T-helper 1 cell (primary cell): ENCODE measurements around the gene UGT1A4.
"Not testable (repeated sequence)": the region's sequence is repeated elsewhere in the genome, so short reads cannot be mapped to it uniquely, and the experiment has no call there.

Experiments
- DNase-seq, 5 donors: peaks; one replicate each; pipeline ENCODE4 v3.0.0-alpha.2; 2012 to 2020

Gene UGT1A4

DNA sequence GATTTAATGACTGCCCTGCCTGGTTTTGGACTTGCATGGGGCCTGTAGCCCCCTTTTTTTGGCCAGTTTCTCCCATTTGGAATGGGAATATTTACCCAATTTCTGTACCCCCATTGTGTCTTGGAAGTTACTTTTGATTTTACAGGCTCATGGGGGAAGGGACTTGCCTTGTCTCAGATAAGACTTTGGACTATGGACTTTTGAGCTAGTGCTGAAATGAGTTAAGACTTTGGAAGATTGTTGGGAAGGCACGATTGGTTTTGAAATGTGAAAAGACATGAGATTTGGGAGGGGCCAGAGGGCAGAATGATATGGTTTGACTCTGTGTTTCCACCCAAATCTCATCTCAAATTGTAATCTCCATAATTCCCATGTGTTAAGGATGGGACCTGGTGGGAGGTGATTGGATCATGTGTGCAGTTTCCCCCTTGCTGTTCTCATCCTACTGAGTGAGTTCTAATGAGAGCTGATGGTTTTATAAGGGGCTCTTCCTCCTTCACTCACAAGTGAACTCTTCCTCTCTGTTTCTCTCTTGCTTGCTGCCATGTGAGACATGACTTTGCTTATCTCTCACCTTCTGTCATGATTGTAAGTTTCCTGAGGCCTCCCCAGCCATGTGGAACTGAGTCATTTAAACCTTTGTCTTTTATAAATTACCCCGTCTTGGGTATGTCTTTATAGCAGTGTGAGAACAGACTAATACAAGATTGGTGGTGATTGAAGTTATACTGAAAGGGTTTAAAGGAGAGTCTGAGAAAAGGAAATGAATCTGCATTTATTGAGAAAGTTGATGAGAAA lies 32.9 kb downstream of the UGT1A4 start:
- DNase-seq, result not testable (repeated sequence)

DNA sequence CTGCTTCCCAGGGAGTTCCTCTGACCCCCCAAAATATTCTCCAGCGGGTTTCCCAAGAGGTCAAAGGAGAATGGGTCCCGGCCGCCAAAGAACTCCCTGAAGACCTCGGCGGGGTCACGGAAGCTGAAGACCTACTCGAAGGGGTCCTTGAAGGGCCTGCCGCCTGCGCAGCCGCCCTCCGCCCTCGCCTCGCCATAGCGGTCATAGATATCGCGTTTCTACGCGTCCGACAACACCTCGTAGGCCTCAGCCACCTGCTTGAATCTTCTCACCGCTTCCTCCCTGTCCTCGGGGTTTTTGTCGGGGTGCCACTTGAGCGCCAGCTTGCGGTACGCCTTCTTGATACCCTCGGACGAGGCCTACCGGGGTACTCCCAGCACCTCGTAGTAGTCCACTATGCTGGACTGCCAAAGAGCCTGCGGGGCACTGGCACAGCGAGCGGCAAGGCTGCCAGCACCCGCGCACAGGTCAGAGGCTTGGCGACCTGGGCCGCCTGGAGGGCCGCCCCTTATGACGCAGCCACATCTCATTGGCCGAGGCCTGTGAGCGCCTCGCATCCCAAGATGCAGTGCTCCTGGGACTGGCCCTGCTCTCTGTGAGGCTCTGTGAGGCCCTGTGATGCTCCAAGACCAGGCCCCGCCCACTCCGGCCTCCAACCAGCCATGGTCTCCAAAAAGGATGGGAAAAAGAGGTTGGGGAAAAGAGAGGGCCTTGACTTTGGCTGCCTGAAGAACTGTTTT lies 36.5 kb downstream of the UGT1A4 start:
- DNase-seq, result no peak

DNA sequence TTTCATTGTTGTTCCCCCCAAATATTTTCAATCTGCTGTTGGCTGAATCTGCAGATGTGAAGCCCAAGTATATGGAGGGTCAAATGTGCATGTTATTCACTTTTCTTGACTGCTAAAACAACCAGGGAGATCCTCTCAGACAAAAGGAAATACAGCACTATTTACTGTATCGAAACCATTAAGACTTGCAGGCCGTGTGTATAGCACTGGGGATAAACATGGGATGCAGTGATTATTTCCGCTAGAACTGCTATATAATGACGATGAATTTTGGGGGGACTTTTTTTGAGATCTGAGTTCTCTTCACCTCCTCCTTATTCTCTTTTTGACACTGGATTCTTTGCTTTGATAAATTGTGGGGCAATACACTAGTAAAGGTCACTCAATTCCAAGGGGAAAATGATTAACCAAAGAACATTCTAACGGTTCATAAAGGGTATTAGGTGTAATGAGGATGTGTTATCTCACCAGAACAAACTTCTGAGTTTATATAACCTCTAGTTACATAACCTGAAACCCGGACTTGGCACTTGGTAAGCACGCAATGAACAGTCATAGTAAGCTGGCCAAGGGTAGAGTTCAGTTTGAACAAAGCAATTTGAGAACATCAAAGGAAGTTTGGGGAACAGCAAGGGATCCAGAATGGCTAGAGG lies 38.0 kb downstream of the UGT1A4 start:
- no peak for DNase-seq

DNA sequence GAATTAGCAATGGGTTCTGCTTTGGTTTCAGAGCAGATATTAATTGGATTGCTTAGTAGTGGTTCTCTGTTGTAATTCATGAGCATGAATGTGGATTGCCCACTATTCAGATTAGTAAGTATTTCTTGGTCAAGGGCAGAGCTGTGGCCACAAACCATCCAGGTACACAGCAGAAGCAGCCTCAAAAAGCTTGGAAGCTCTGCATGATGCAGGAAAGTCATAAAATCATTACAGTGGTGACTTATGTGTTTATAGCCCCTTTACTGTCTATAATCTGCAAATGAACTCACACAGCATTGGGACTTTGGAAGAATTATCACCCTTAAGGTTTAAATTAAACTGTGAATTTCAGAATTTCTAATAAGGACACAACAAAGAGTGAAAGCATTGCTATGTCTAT lies 39.6 kb downstream of the UGT1A4 start:
- no peak for DNase-seq

DNA sequence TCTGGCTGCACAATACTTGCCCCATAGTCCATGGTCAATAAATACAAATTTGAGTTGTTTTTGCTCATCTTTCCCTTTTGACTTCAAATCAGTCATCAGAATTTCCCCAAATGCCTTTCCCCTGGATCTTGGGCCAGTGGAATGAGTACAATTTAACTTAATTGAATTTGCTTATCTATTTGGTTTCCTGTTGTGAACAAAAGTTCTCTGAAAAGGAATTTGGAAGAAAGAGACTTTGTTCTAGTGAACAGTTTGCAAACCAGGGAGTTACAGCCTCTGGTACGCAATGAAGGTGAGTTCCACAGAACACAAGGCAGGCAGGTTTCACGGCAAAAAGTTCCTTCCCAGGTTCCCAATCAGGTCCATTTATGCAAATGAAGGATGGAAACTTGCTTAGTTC lies 40.3 kb downstream of the UGT1A4 start:
- DNase-seq, result no peak

DNA sequence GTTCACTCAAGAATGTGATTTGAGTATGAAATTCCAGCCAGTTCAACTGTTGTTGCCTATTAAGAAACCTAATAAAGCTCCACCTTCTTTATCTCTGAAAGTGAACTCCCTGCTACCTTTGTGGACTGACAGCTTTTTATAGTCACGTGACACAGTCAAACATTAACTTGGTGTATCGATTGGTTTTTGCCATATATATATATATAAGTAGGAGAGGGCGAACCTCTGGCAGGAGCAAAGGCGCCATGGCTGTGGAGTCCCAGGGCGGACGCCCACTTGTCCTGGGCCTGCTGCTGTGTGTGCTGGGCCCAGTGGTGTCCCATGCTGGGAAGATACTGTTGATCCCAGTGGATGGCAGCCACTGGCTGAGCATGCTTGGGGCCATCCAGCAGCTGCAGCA lies 41.5 kb downstream of the UGT1A4 start, which contains the start of gene UGT1A1:
Gene UGT1A1, plus strand, starts transcription at position 228 of the 400 bp plus-strand sequence. Its CDS starts 18 bp downstream, at position 246.
- DNase-seq, result no peak

DNA sequence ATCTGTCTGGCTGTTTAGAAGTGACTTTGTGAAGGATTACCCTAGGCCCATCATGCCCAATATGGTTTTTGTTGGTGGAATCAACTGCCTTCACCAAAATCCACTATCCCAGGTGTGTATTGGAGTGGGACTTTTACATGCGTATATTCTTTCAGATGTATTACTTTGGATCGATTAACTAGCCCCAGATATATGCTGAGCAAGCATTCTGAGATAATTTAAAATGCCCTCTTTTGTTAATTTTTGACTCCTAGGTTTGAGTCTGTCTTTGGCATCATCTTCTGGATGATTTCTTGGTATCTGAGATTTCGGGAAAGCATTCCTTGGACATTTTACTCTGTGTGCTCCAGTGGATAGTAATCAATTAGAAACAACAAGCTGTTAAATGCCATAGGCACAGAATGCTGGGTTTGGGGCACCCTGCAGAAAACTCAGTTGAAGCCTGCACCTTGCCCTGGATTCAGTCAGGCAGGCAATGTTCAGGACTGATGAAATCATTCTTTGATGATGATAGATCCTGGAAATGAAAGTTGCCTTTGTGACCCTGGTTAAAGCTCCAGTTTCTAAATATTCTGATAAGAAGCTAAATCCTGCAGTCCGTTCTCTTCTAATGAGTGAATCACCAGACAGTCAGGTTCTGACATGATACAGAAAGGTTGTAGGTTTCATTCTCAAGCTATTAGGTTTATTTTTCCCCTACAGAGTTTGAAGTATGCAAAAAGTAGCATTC lies 42.7 kb downstream of the UGT1A4 start:
- no peak for DNase-seq

DNA sequence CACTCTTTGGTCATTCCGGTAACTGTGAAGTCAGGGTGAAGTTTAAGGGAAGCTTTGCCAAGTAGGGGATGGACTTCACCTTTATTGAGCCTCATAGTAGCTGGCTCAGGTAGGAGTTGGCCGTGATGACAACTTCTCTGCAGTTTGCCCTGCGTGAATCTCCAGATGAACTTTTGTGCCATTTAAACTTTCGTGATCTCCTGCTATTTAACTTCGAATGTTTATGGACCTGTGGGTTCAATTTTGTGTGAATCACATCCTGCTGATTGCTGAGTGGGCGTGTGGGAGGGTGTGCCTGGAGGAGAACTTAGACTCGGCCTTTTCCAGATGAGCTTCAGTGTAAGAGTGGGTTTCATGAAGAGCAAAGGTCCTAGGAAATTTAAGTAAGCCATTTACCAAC lies 45.7 kb downstream of the UGT1A4 start:
- no peak for DNase-seq

DNA sequence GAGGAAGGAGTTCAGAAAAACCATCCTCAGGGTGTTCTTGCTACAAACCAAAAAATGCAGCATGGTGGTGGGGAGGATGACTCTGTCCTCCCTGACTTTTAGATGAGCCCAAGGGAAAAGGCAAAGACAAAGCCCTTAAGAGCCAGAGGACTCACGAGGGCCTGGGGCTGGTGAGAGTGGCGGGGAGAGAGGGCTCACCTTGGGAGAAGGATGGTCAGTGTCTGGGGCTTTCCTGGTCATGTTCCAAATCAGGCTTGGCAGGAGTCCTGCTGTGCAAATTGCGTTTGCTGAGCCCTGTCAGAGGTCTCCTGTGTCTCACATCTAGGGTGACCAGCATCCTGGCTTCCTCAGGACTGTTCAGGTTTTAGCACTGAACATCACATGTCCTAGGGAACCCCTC lies 46.2 kb downstream of the UGT1A4 start:
- no peak for DNase-seq

DNA sequence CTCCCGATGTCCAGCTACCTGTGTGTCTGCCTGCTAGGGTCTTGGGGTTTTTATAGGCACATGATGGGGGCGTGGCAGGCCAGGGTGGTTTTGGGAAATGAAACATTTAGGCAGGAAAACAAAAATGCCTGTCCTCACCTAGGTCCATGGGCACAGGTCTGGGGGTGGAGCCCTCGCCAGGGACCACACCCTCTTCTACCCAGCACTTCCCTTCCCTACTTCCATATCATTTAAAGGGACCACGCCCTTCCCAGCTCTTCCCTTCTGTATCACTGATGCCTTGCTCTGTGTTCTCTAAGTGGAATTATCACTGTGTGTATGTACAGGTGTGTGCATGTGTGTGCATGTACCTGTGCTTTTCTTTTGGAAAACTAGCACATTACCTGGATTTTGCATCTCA lies 47.9 kb downstream of the UGT1A4 start:
- no peak for DNase-seq

DNA sequence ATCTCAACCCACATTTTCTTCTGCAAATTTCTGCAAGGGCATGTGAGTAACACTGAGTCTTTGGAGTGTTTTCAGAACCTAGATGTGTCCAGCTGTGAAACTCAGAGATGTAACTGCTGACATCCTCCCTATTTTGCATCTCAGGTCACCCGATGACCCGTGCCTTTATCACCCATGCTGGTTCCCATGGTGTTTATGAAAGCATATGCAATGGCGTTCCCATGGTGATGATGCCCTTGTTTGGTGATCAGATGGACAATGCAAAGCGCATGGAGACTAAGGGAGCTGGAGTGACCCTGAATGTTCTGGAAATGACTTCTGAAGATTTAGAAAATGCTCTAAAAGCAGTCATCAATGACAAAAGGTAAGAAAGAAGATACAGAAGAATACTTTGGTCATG lies 49.5 kb downstream of the UGT1A4 start:
- no peak for DNase-seq

DNA sequence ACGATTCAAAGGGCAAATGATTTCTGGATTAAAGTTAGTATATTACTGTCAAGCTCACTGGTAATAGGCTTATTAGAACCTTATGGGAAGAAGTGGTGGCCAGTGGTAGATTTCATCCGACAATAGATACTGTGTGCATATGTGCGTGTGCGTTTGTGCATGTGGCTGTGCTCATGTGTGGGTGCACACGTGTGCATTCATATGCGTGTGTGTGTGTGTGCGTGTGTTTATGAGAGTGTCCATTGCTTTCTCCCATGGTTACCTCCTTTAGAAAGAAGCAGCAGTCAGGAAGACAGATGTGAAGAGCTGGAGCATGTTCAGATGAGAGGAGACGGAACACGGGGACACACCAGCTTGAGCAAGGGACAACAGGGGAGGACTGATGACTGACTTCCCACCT lies 50.7 kb downstream of the UGT1A4 start:
- DNase-seq, result no peak

DNA sequence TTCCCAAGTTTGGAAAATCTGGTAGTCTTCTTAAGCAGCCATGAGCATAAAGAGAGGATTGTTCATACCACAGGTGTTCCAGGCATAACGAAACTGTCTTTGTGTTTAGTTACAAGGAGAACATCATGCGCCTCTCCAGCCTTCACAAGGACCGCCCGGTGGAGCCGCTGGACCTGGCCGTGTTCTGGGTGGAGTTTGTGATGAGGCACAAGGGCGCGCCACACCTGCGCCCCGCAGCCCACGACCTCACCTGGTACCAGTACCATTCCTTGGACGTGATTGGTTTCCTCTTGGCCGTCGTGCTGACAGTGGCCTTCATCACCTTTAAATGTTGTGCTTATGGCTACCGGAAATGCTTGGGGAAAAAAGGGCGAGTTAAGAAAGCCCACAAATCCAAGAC lies 53.6 kb downstream of the UGT1A4 start:
- no peak for DNase-seq

DNA sequence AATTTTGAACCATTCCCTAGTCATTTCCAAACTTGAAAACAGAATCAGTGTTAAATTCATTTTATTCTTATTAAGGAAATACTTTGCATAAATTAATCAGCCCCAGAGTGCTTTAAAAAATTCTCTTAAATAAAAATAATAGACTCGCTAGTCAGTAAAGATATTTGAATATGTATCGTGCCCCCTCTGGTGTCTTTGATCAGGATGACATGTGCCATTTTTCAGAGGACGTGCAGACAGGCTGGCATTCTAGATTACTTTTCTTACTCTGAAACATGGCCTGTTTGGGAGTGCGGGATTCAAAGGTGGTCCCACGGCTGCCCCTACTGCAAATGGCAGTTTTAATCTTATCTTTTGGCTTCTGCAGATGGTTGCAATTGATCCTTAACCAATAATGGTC lies 54.0 kb downstream of the UGT1A4 start:
- no peak for DNase-seq

DNA sequence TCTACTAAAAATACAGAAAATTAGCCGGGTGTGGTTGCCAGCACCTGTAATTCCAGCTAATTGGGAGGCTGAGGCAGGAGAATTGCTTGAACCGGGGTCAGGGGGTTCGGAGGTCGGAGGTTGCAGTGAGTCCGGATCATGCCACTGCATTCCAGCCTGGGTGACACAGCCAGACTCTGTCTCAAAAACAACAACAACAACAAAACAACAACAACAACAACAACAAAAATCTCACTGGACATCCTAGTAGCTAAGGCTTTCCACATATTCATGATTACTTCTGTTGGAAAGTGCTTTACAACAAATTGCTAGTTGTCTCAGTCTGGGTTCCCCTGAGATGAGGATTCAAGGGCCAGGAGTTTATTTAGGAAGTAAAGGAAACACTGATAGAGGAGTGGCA lies 55.3 kb downstream of the UGT1A4 start:
- DNase-seq, result no peak

DNA sequence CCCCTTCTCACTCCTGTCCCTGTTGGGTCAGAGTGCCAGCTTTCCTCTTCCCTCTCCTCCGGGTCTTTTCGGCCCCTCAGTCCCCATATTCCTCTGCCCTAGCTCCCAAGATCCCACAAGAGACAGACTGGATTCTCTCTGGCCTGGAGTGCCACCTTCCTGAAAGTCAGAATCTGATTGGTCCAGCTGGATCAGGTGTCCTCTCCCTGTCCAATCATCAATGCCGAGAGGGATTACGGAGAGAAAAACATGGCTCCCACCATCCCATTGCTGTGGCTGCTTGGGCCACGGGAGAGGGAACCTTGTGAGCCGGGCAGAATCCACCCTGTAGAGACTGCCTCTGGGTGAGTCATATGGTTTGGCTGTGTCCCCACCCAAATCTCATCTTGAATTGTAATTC lies 56.9 kb downstream of the UGT1A4 start:
- DNase-seq, result no peak

DNA sequence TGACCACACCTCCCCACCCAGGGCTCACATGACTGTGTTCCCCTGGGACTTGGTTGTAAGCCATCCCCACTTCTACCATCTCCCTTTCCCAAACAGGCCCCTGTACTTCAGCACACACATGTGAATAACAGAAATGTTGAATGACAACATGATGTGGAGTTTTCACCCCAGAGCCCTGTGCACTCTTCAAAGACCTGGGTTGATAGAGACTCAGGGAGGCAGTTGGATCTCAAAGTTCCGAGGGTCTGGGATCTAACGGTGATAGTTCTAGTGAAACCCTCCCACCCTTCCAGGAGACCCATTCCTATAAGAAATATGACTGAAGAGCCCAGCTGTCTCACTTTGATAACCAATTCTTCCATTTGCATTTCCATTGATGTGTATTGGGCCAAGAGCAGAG lies 59.5 kb downstream of the UGT1A4 start, which contains the start of gene MROH2A:
Gene MROH2A, plus strand, starts transcription at position 301 of the 400 bp plus-strand sequence. CDS start 1,029 bp downstream, outside the sequence.
- no peak for DNase-seq

DNA sequence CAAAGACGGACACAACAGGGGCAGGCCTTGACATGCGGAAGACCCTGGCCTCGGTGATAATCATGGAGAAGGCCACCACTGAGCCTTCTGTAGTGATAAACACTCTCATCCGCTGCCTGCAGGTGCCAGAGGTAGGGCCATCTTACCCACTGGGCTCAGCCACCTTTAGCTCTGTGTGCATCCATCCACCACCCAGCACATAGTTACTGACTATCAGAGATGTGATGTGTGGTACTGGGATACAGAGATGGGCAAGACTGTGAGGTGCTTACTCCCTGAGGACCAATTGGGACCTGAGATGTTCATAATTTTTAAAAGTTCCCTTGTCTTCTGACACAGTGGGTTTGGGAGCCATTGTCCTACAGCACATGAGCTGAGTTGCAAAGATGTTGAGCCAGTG lies 61.2 kb downstream of the UGT1A4 start:
- no peak for DNase-seq

DNA sequence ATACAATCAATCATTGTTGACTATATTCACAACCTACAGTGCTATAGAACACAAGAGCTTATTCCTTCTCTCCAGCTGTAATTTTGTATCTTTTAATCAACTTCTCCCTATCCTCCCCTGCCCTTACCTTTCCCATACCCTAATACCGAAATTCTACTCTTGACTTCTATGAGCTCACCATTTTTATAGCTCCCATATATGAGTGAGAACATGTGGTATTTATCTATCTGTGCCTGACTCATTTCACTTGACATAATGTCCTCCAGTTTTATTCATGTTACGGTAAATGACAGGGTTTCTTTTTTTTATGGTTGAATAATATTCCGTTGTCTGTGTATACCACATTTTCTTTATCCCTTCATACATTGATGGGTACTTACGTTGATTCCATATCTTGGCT lies 62.2 kb downstream of the UGT1A4 start:
- no peak for DNase-seq

DNA sequence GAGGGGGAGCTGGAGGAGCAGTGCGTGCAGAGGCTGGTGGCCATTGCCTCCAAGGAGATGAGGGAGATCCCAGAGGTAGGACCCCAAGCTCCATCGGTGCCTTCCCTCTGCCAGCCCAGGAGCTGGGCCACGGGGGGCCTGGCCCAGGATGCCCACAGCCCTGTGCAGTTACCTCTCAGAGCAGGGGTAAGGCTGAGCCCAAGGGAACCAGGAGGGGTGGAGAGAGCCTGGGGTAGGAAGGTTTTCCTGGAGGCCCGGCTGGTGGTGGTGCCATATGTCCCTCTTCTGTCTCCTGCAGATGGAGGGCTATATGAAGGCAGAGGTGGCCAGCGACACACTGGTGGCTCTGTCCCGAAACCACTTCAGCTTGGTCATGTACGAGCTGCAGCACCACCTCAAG lies 71.0 kb downstream of the UGT1A4 start:
- DNase-seq, result no peak

DNA sequence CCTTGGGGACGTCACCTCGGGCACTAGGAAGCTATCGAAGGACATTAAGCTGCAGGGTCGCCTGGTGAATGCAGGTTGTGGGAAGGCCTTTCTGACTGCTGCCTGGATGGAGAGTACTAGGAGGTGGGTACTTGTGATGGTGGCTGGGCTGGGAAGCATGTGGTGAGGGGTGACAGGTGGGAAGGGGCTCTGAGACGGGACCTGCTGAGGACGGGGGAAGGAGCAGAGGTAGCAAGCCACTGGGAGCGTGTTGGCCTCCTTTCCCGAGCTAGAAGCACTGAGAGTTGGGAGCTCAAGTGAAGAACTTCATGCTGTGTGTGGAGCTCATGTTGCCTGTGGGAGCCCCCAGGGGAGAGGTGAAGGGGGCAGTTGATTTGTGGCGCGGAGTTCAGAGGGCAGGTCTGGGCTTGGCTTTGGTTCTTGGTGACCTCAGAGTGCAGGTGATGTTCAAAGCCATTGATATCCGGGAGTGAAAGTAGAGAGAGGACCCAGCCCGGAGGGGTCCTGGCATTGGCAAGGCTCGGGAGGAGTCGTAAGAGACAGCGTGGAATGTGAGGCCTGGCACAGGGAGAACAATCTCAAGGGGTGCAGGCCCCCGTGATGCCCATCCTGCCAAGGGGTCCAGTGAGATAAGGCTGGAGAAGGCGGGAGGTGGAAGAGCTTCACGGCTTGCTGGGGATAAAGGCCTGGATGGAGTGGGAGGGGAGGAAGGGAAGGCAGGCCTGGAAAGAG lies 72.8 kb downstream of the UGT1A4 start:
- no peak for DNase-seq

DNA sequence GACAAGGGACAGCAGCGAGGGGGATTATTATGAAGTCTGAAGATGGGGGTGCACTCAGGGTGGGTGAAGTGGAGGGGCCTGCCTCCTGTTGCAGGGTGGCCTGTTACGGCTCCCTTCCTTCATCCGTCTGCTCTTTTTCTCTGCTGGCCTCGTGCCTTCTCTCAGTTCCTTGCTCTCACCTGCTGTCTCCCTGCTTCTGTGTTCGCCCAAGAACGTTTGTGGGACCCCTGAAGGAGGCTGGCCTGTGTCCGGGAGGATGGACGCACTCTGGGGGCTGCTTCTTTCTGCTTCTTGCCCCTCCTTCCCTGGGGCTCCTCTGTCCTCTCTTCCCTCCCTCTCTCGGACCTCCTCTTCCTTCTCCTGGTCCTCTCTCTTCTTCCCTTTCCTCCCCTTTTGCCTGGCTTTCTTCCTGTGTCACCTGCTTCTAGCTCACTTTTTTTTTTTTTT lies 73.4 kb downstream of the UGT1A4 start:
- no peak for DNase-seq
